Activated CD4-positive, alpha-beta T cell treated with anti-CD3 and anti-CD28 coated beads for 36 hours (primary cell): ENCODE data around the gene IL5RA. TPM values are rescaled to one million over a fixed set of nuclear protein-coding genes. Genes with fewer than 3 reads are reported as not detected.

Experiments used
- ATAC-seq: fragments of 200-7000 bp; cut with Tn5 transposase; one replicate; pipeline ENCODE4 v1.10.0; 2021; ENCODE audit warnings: mild to moderate bottlenecking, moderate library complexity
- CTCF ChIA-PET: fragments of 350-600 bp; sonication (Branson Sonifier 250); formaldehyde crosslinking; loops from one replicate; lab custom pipeline; 2021; ENCODE audit warnings: antibody characterized with exemption; lab: Charles Lee
- POLR2A ChIA-PET: fragments of 350-600 bp; sonication (Branson Sonifier 250); formaldehyde crosslinking; loops from one replicate; lab custom pipeline; 2021; ENCODE audit warnings: antibody characterized with exemption, inconsistent platforms; lab: Charles Lee
- DNase-seq: peaks from one replicate; pipeline ENCODE4 v3.0.0-alpha.2; 2020
- H3K27ac Mint-ChIP-seq: one replicate; pipeline ENCODE4 v1.8.0; 2021; ENCODE audit warnings: mixed read lengths
- H3K27me3 Mint-ChIP-seq: one replicate; pipeline ENCODE4 v1.8.0; 2021; ENCODE audit warnings: mixed read lengths
- H3K36me3 Mint-ChIP-seq: one replicate; pipeline ENCODE4 v1.8.0; 2021; ENCODE audit warnings: low read depth, mixed read lengths
- H3K4me1 Mint-ChIP-seq: one replicate; pipeline ENCODE4 v1.8.0; 2021; ENCODE audit warnings: mixed read lengths
- H3K4me3 Mint-ChIP-seq: one replicate; pipeline ENCODE4 v1.8.0; 2021; ENCODE audit warnings: mild to moderate bottlenecking, moderate library complexity, mixed read lengths
- H3K9me3 Mint-ChIP-seq: one replicate; pipeline ENCODE4 v1.8.0; 2021; ENCODE audit warnings: low read depth, mixed read lengths
- intact Hi-C, 2 experiments: fragments of 100-400 bp; cut with DNase I in 1 of 2; cut with micrococcal nuclease in 1 of 2; formaldehyde crosslinking; loops; one replicate each; pipeline versions ENCODE4 v1.14.2 to v1.15.1; 2022 to 2024; cut with DNase I, micrococcal nuclease
- total RNA-seq, 2 experiments: library from RNA; stranded (reverse); gene quantifications; one replicate each; pipeline ENCODE4 v1.2.3, GENCODE V29; 2021

The IL5RA gene
- total RNA-seq, 2 experiments from 2014 or later: 0.28 to 0.30 TPM

DNA sequence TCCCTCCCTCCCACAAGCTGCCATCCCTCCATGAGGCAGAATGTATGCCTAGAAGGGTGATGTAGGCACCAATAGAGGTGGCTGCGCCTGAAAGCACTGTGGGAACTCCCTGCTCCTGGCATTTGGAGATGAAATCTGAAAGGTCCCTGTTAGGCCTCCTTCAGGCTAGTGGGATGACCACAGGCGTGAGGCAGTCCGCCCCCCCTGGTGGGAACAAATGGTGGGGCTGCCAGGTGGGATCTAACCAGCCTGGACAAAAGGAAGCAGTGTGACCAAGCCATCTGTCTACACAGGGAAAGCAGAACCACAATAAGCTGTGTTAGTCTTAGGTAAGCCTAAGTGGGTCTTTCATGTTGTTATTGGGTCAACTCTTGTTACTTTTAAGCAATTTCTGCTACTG, 25.3 kb downstream of the IL5RA start:
- no peak overlapping the region for H3K27ac Mint-ChIP-seq

DNA sequence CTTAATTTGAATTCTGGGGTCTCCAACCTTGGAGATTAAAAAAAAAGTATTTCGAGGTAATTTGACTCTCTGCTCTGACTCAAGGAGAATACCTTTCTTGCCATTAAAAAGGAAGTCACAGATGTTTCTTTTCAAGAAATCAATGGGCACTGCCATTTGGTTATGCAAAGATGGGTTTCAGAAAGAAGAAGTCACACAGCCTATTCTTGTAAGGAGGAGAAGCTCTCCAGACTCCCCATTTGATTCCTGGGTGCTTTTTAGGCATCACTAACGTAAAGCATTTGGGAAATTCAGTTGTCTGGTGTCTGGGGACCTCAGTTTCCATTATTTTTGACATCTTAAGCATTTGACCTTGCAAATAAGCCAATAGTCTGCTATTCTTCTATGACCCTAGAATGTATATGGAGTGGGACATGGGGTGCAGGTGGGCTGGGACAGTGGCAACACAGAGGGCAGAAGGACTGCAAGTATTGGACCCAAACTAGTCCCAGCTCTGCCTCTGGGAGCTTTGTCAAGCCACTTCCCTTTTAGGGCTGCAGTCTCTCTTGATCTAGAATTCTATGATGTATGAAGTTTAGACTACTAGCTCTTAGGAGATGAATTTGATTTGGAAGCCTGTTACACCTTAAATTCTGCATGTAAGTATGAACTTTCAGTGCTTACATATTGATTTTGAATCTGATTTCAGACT, 27.8 kb downstream of the IL5RA start:
- POLR2A ChIA-PET: no interaction called here
- intact Hi-C loops: no loop called here

More for the DNA sequence above, 25.3 kb downstream of the IL5RA start:
- POLR2A ChIA-PET: no interaction called here
- Mint-ChIP-seq H3K9me3 (no peaks in the 10 kb centered on the region), H3K27me3 (no peaks in the 10 kb centered on the region), H3K36me3 (no peaks in the 10 kb centered on the region), H3K4me3 (no peak overlapping the region), H3K4me1 (no peaks in the 10 kb centered on the region)
- CTCF ChIA-PET: no interaction called here
- DNase-seq: no peak
- intact Hi-C loops: no loop called here
- ATAC-seq: no peak

DNA sequence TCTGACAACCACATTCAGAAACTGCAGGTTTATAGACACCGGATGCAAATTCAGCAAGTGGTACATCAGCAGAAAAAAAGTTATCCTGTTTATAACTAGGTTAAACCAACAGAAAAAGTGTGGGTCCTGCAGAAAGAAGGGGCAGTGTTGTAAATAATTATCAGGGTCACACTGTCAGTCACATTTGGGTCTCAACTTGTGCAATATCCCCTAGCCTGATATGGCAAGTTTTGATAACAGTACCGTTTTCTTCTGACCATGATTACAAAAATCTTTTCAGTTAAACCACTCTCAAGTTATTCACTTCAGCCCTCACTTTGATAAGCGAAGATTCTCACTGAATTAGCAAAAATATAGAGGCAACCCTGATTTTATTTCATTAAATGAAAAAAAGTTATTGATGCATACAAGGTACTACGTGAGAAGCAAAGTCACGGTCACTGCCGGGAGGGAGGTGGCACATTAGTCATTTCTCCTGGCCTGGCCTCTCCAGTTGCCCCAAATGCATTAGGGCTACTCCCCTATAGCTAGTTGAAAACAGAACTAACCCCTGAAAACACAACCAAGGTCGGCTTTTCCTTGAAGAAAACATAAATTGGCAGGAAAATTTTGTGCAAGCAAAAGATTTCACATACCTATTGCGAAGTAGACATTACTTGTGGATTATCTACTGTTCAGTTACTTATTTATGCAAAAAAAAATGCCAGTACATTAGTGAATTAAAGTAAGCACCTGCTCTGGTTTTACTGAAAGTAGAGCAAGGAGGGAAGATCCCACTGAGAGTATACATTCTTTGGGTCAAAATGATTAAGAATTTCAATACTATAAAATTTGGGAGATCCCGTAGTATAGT, 28.6 kb downstream of the IL5RA start:
- H3K36me3 Mint-ChIP-seq: no peaks in the 10 kb centered on the region
- POLR2A ChIA-PET: no interaction called here
- CTCF ChIA-PET: no interaction called here
- intact Hi-C loops: no loop called here
- H3K27ac Mint-ChIP-seq: no peak overlapping the region
- H3K9me3 Mint-ChIP-seq: no peaks in the 10 kb centered on the region
- DNase-seq: no peak
- no peaks in the 10 kb centered on the region for H3K4me1 Mint-ChIP-seq
- no peak overlapping the region for H3K4me3 Mint-ChIP-seq
- H3K27me3 Mint-ChIP-seq: no peaks in the 10 kb centered on the region
- ATAC-seq: no peak

More for the DNA sequence above, 27.8 kb downstream of the IL5RA start:
- DNase-seq (no peak), ATAC-seq (no peak)
- Mint-ChIP-seq H3K27ac (no peak overlapping the region), H3K27me3 (no peaks in the 10 kb centered on the region), H3K4me1 (no peaks in the 10 kb centered on the region), H3K4me3 (no peak overlapping the region), H3K36me3 (no peaks in the 10 kb centered on the region), H3K9me3 (no peaks in the 10 kb centered on the region)
- CTCF ChIA-PET: interaction anchor here (0.9 kb wide), 1 partner anchor 10 kb away, joined by 4 read pairs; no protein-coding TSS in a partner anchor

DNA sequence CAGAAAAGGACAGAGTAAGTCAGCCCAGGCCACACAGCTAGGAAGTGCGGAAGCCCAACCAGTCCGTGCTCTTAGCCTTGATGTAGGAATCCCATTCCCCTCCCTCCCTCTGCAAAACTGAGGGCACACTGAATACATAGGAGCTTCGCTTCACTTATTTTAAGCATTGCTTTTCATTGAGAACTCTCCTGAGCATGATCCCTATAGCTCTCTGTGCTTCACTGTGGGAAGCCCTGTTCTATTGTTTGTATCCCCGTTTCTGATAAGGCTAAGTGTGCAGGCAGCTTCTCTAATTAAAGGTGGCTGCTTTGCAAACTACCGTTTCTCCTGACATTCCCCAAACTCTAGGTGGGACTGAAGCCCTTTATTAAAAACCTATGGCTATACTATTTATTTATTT, 29.9 kb downstream of the IL5RA start:
- ATAC-seq: no peak
- Mint-ChIP-seq H3K27me3 (no peaks in the 10 kb centered on the region), H3K4me3 (no peak overlapping the region), H3K9me3 (no peaks in the 10 kb centered on the region), H3K36me3 (no peaks in the 10 kb centered on the region), H3K27ac (no peak overlapping the region), H3K4me1 (no peaks in the 10 kb centered on the region)
- ChIA-PET CTCF (interaction anchor here (0.6 kb wide), 1 partner anchor 510 kb away, joined by 3 read pairs; no protein-coding TSS in a partner anchor), POLR2A (no interaction called here)
- no peak for DNase-seq
- intact Hi-C loops: no loop called here

DNA sequence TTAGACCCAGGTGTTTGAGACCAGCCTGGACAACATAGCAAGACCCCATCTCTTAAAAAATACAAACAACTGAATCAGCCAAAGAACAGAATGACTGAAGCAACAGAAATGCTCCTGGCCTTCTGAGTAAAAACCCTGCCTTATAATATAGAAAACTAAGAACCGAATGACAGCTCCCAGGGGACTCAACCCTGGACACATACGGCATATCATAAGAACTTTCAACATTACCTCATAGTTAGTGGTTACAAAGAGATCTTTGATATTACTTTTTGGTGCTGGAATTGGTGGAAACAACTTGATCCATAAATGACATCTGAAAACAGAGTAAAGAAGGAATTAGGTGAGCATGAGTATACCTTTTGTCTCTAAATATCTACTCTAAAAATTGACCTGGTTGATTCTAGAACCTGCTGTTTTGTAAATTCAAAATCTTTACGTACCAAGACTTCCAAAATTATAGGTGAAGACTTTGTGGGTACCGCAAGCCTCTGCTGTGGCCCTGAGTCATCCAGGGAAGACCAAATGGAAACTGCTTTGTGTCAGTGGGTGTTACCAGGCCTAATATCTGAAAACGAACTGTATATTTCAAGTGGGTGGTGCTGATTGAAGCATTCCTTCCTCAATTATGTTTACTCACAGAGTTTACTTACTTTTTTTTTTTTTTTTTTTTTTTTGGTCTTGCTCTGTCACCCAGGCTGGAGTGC, 35.5 kb downstream of the IL5RA start:
- H3K27ac Mint-ChIP-seq: no peak overlapping the region
- no peak overlapping the region for H3K4me3 Mint-ChIP-seq
- H3K36me3 Mint-ChIP-seq: no peaks in the 10 kb centered on the region
- no peak for ATAC-seq
- H3K9me3 Mint-ChIP-seq: no peaks in the 10 kb centered on the region
- no peaks in the 10 kb centered on the region for H3K27me3 Mint-ChIP-seq
- no peaks in the 10 kb centered on the region for H3K4me1 Mint-ChIP-seq
- intact Hi-C loops: no loop called here
- ChIA-PET POLR2A (no interaction called here), CTCF (interaction anchor here (1.0 kb wide), 1 partner anchor 11 kb away, joined by 3 read pairs; no protein-coding TSS in a partner anchor)
- no peak for DNase-seq

DNA sequence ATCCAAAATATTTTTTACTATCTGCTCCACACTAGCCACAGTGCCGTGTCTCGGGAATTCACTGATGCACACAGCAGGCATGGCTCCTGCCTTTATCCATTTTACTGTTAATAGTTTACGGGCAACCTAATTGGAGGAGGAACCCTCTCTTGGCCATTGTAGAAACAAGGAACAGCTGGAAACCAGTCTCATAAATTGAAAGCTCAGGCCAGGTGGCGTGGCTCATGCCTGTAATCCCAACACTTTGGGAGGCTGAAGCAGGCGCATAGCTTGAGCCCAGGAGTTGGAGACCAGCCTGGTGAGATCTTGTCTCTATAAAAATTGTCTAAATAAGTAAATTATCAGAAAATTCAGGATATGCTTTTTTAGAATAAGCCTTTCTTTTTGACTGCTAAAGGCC, 39.0 kb downstream of the IL5RA start:
- H3K27me3 Mint-ChIP-seq: no peaks in the 10 kb centered on the region
- no peaks in the 10 kb centered on the region for H3K4me1 Mint-ChIP-seq
- DNase-seq: no peak
- intact Hi-C loops: no loop called here
- no peak overlapping the region for H3K4me3 Mint-ChIP-seq
- no peak overlapping the region for H3K27ac Mint-ChIP-seq
- ChIA-PET POLR2A (no interaction called here), CTCF (no interaction called here)
- ATAC-seq: no peak
- no peaks in the 10 kb centered on the region for H3K9me3 Mint-ChIP-seq
- H3K36me3 Mint-ChIP-seq: no peaks in the 10 kb centered on the region

DNA sequence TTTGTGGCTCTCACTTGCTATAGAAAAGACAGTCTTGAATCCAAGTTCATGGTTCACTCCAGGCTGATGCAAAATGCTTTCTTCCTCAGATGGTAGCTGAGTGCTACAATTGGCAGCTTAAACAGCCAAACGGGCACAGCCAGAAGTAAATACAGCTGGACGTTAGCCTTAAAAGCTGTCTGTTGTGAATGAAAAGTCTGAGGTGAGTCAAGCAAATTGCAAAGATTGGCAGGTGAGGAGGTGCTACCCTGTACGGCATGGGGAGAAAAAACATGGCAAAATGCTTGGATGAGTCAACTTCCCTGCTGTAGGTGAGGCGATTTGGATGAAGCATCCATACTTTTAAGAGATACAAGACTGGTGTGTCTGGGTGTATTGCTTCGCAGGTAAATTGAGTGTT, 40.5 kb downstream of the IL5RA start:
- CTCF ChIA-PET: interaction anchor here (1.1 kb wide), 1 partner anchor 11 kb away, joined by 3 read pairs; no protein-coding TSS in a partner anchor
- Mint-ChIP-seq H3K4me3 (no peak overlapping the region), H3K9me3 (no peaks in the 10 kb centered on the region), H3K4me1 (no peaks in the 10 kb centered on the region), H3K27ac (no peak overlapping the region), H3K27me3 (no peaks in the 10 kb centered on the region), H3K36me3 (no peaks in the 10 kb centered on the region)
- ATAC-seq: no peak
- intact Hi-C loops: no loop called here
- POLR2A ChIA-PET: no interaction called here
- no peak for DNase-seq

DNA sequence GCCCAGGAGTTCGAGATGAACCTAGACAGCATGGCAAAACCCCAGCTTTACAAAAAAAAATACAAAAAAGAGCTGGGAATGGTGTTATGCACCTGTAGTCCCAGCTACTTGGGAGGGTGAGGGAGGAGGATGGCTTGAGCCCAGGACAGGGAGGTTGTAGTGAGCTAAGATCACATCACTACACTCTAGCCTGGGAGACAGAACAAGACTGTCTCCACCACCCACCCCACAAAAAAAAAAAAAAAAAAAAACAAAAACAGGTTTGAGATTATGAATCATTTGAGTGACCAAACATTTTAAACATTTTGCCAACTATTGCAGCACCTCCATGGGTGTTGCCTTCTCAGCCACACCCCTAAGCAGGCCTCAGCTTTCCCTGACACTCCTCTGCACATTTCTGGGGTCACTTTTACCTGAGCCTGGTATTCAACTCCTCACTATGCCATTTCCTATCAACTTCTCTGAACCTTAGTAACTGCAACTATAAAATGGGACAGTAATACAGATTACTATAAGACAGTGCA, 41.8 kb downstream of the IL5RA start:
- Mint-ChIP-seq H3K27ac (no peak overlapping the region), H3K36me3 (no peaks in the 10 kb centered on the region), H3K27me3 (no peaks in the 10 kb centered on the region), H3K9me3 (no peaks in the 10 kb centered on the region), H3K4me3 (no peak overlapping the region), H3K4me1 (no peaks in the 10 kb centered on the region)
- DNase-seq (no peak), ATAC-seq (no peak)
- POLR2A ChIA-PET: no interaction called here
- intact Hi-C loops: no loop called here
- CTCF ChIA-PET: no interaction called here

DNA sequence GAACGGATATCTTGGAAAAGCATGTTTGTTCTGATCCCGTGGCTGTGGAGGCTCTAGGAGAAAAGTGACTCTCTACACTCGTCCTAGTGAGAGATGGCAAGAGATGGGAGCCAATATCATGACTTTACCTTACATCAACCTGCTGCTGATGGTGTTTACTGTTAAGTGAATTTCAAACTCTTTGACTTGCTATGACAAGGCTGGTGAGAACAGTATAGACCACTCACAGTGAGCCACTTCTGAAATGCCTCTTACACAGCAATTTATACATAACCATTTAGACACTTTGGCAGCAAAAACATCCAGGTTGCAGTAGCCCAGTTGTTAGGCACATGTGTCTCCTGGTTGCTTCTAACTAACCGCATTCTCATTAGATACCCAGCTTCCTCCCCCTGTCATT, 43.3 kb downstream of the IL5RA start:
- H3K27me3 Mint-ChIP-seq: no peaks in the 10 kb centered on the region
- ChIA-PET CTCF (no interaction called here), POLR2A (no interaction called here)
- H3K36me3 Mint-ChIP-seq: no peaks in the 10 kb centered on the region
- no peaks in the 10 kb centered on the region for H3K4me1 Mint-ChIP-seq
- H3K27ac Mint-ChIP-seq: no peak overlapping the region
- DNase-seq (no peak), ATAC-seq (no peak)
- H3K4me3 Mint-ChIP-seq: no peak overlapping the region
- intact Hi-C loops: no loop called here
- no peaks in the 10 kb centered on the region for H3K9me3 Mint-ChIP-seq

DNA sequence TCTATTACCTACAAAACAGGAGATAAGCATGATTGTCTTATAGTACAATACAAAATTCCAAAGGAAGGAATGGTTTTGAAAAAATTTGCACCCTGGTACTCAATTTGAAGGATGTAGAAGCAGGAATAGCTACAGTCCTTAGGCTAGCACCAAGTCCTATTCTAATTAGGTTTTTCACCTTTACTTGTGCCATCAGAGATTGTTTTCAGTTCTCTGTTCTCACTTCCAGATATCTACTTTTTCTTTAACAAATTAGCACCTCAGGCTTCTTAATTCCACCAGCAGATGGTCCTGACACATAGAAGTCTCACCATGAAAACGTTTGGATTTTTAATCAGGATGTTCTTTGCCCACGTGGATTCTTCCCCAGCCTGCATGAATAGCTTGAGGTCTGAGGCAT, 43.8 kb downstream of the IL5RA start:
- Mint-ChIP-seq H3K27me3 (no peaks in the 10 kb centered on the region), H3K9me3 (no peaks in the 10 kb centered on the region), H3K27ac (no peak overlapping the region), H3K36me3 (no peaks in the 10 kb centered on the region), H3K4me1 (no peaks in the 10 kb centered on the region), H3K4me3 (no peak overlapping the region)
- intact Hi-C loops: no loop called here
- no peak for DNase-seq
- ChIA-PET POLR2A (no interaction called here), CTCF (no interaction called here)
- no peak for ATAC-seq

DNA sequence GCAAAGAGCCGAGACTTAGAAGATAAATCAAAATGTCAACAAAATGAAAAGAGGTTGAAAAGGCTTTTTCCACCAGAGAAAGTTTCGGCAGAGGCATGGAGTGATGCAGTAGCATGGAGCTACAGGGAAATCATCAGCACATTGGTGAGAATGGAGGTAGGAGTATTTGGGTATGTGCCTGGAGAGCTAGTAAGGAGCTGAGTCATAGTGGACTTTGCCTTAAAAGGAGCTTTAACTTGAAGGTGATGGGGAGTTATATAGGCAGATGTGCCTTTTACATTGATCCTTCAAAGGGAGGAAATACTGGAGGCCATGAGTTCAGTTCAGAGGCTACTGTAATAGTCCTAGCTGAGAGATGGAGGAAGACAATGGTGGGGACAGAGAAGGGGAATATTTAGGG, 44.3 kb downstream of the IL5RA start:
- no peaks in the 10 kb centered on the region for H3K36me3 Mint-ChIP-seq
- no peak for DNase-seq
- H3K27ac Mint-ChIP-seq: no peak overlapping the region
- POLR2A ChIA-PET: no interaction called here
- intact Hi-C loops: no loop called here
- H3K9me3 Mint-ChIP-seq: no peaks in the 10 kb centered on the region
- H3K4me1 Mint-ChIP-seq: no peaks in the 10 kb centered on the region
- CTCF ChIA-PET: interaction anchor here (0.6 to 1.3 kb wide), 2 partner anchors 26 to 396 kb away, joined by 3 read pairs; no protein-coding TSS in a partner anchor
- H3K4me3 Mint-ChIP-seq: no peak overlapping the region
- no peak for ATAC-seq
- H3K27me3 Mint-ChIP-seq: no peaks in the 10 kb centered on the region
